ENCODE data around the gene SMIM27. TPM values are rescaled to one million over a fixed set of nuclear protein-coding genes. Genes with fewer than 3 reads are reported as not detected.

Gene SMIM27
- total RNA-seq, 1 experiment from 2014 or later: 15.7 TPM

DNA sequence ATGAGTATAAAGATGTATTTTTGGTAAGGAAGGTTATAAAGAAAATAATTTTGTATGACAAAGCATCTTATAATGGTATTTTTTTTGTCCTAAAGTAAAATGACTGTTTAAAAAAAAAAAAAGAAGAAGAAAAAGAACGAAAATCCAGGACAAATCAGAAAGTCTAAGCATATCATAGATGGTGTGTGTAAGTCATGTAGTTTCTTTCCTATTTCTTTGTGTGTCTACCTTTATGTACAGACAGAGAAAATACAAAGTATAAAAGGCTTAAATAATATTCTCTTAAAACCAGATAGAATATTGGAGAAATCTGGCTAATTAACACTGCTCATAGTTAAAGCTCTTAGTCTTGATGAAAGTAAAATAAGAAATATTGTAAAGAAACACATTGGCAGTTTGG, 33.9 kb upstream of the SMIM27 start:
- no peak overlapping the region for H2BK12ac ChIP-seq (ENCODE audit: insufficient read length, low read depth, low read length)
- no peak overlapping the region for H4K8ac ChIP-seq (replicated peaks; ENCODE audit: insufficient read length, low read depth, low read length)
- H2BK5ac ChIP-seq (ENCODE audit: insufficient read length, low read length): no peak overlapping the region
- no peak for DNase-seq
- no peak overlapping the region for H3K14ac ChIP-seq (ENCODE audit: insufficient read depth, low read length)
- no peak overlapping the region for H4K91ac ChIP-seq (ENCODE audit: insufficient read length, low read depth, low read length)
- no peak overlapping the region for H3K23ac ChIP-seq (ENCODE audit: insufficient read length, low read depth, low read length)
- peaks cover 16% of the 10 kb centered on the region for H3K9me3 ChIP-seq (ENCODE audit: control insufficient read depth, low read depth, low read length)
- no peaks in the 10 kb centered on the region for H3K79me1 ChIP-seq (ENCODE audit: insufficient read depth, low read depth, low read length, poor library complexity, severe bottlenecking)
- H2AFZ ChIP-seq (ENCODE audit: low read length): no peak overlapping the region
- H3K56ac ChIP-seq (ENCODE audit: insufficient read length, low read depth, low read length): no peak overlapping the region
- no peak overlapping the region for H2AK5ac ChIP-seq (ENCODE audit: insufficient read length, low read length)
- no peaks in the 10 kb centered on the region for H3K27me3 ChIP-seq (ENCODE audit: insufficient read depth, low read length)
- H3K18ac ChIP-seq (ENCODE audit: insufficient read length, low read depth, low read length): no peak overlapping the region
- no peak overlapping the region for H3K27ac ChIP-seq (ENCODE audit: insufficient read length, low read depth, low read length)
- no peaks in the 10 kb centered on the region for H3K23me2 ChIP-seq (ENCODE audit: insufficient read length, low read depth, low read length, poor library complexity, severe bottlenecking)
- no peak overlapping the region for H3K9ac ChIP-seq (ENCODE audit: extremely low read depth, insufficient read length, low read length)
- H3K4me1 ChIP-seq (ENCODE audit: insufficient read depth, low read length): no peaks in the 10 kb centered on the region
- TF ChIP-seq, protein P1, sequence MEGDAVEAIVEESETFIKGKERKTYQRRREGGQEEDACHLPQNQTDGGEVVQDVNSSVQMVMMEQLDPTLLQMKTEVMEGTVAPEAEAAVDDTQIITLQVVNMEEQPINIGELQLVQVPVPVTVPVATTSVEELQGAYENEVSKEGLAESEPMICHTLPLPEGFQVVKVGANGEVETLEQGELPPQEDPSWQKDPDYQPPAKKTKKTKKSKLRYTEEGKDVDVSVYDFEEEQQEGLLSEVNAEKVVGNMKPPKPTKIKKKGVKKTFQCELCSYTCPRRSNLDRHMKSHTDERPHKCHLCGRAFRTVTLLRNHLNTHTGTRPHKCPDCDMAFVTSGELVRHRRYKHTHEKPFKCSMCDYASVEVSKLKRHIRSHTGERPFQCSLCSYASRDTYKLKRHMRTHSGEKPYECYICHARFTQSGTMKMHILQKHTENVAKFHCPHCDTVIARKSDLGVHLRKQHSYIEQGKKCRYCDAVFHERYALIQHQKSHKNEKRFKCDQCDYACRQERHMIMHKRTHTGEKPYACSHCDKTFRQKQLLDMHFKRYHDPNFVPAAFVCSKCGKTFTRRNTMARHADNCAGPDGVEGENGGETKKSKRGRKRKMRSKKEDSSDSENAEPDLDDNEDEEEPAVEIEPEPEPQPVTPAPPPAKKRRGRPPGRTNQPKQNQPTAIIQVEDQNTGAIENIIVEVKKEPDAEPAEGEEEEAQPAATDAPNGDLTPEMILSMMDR (conservative IDR thresholded peaks at IDR 0.05): no peak
- Mint-ChIP-seq H3K27ac (no peak overlapping the region), H3K27me3 (ENCODE audit: low read depth) (no peaks in the 10 kb centered on the region; the same call in 1 of the 2 replicates), H3K4me1 (no peaks in the 10 kb centered on the region), H3K36me3 (ENCODE audit: insufficient read depth in 1 of 3, low read depth in 3 of 3) (peaks cover 27 to 63% (median 44%) of the 10 kb centered on the region in 3 experiments), H3K9me3 (peaks cover 56 to 71% of the 10 kb centered on the region in 2 experiments), H3K4me3 (no peak overlapping the region)
- no peak overlapping the region for H3K4ac ChIP-seq (ENCODE audit: low read depth, low read length)
- WGBS (ENCODE audit: extremely low coverage, insufficient read length, low lambda C conversion rate): no CpG with 5 or more reads among the region's 1 CpG
- no peaks in the 10 kb centered on the region for H4K20me1 ChIP-seq (ENCODE audit: control insufficient read depth, insufficient read depth, insufficient read length)
- H2BK20ac ChIP-seq (ENCODE audit: low read depth, low read length, poor library complexity, severe bottlenecking): no peak overlapping the region
- H4K5ac ChIP-seq (ENCODE audit: insufficient read length, low read depth, low read length): no peak overlapping the region
- H3K4me2 ChIP-seq (ENCODE audit: insufficient read depth, insufficient read length, low read length): no peak overlapping the region
- no peaks in the 10 kb centered on the region for H3K79me2 ChIP-seq (ENCODE audit: insufficient read depth, low read length)
- H3T11ph ChIP-seq (ENCODE audit: low read length): no peak overlapping the region
- H2BK15ac ChIP-seq (ENCODE audit: low read depth, low read length): no peak overlapping the region
- H2BK120ac ChIP-seq (ENCODE audit: low read depth, low read length, poor library complexity, severe bottlenecking): no peak overlapping the region
